AG04449 (cell line): ENCODE measurements around the gene CAPZB.
A peak's percentile ranks its signal among the peaks of the same experiment; 100 is the strongest.

Experiments used
- CTCF ChIA-PET: fragments of 350-600 bp; formaldehyde crosslinking; extraction: SDS; loops from one replicate; lab custom pipeline; 2021; ENCODE audit warnings: antibody characterized with exemption; lab: Yijun Ruan, JAX
- POLR2A ChIA-PET: fragments of 400-600, 350-600 bp; formaldehyde crosslinking; extraction: SDS; loops from one replicate; lab custom pipeline; 2020; ENCODE audit warnings: antibody characterized with exemption, inconsistent platforms; lab: Yijun Ruan, JAX
- DNase-seq: peaks from one replicate; pipeline ENCODE4 v3.0.0-alpha.2; 2010; ENCODE audit warnings: low read depth, low spot score
- H3K4me3 ChIP-seq: 2 replicates; pipeline ENCODE4 v1.5.1; 2011; ENCODE audit warnings: low read depth, mild to moderate bottlenecking, control low read depth, low read length
- TF ChIP-seq, protein P1 (sequence below): IDR thresholded peaks from one replicate; pipeline ENCODE4 v1.5.1; 2011; ENCODE audit warnings: mild to moderate bottlenecking, moderate library complexity, low read length, control low read depth, inconsistent platforms; ENCODE audit not compliant: insufficient read depth; ENCODE audit errors: missing control alignments

CAPZB gene

DNA sequence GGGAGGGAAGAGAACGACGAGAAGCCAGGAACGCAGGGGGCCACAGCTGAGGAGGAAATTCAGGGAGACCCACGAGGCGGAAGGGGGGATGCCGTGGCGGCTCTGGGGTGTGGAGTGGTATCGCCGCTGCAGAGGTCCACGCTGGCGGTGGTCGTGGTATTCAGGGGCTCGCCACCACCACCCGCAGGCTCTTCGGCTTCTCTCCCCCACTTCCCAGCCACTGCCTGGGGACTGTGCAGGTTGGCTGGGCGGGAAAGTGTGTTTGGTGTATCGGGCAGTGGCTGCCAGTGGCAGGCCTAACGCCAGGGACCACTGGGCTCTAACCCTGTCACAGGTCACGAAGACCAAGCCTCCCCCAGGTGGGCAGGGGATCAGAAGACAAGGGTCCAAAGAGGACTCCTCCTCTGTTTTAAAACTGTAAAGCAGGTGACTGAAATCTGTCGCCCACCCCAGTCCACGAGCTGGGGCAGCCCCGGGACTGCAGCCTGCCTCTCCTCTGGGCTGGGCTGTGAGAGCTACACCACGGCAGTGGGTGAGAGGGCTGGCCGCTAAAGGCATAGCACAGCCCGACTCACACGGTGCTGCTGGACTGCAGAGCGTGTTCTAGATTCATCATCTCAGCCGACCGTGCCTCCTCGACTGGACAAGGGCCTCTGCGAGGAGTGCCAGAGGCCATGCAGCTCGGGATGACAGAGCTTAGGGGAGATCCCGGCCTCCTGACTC is 142.3 kb downstream of the CAPZB start:
- ChIA-PET CTCF (interaction anchor here (0.6 to 13.5 kb wide), 16 partner anchors 10 to 1539 kb away, joined by 3 to 178 read pairs (median 4); partner anchors contain the start of gene NBL1), POLR2A (no interaction called here)
- H3K4me3 ChIP-seq: no peak overlapping the region
- TF ChIP-seq, protein P1, sequence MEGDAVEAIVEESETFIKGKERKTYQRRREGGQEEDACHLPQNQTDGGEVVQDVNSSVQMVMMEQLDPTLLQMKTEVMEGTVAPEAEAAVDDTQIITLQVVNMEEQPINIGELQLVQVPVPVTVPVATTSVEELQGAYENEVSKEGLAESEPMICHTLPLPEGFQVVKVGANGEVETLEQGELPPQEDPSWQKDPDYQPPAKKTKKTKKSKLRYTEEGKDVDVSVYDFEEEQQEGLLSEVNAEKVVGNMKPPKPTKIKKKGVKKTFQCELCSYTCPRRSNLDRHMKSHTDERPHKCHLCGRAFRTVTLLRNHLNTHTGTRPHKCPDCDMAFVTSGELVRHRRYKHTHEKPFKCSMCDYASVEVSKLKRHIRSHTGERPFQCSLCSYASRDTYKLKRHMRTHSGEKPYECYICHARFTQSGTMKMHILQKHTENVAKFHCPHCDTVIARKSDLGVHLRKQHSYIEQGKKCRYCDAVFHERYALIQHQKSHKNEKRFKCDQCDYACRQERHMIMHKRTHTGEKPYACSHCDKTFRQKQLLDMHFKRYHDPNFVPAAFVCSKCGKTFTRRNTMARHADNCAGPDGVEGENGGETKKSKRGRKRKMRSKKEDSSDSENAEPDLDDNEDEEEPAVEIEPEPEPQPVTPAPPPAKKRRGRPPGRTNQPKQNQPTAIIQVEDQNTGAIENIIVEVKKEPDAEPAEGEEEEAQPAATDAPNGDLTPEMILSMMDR: no peak
- DNase-seq: no peak

GRCh38 chr1:19342062-19342750 is 143.1 kb downstream of the CAPZB start:
- DNase-seq: no peak
- TF ChIP-seq, protein P1: no peak
- ChIA-PET CTCF (interaction anchor here (0.7 to 13.5 kb wide), 25 partner anchors 11 to 319 kb away, joined by 3 to 178 read pairs (median 4); partner anchors contain the start of genes AKR7A2, NBL1 and SLC66A1), POLR2A (interaction anchor here (0.6 kb wide), 1 partner anchor 8 kb away, joined by 3 read pairs; no protein-coding TSS in a partner anchor)
- no peak overlapping the region for H3K4me3 ChIP-seq

DNA sequence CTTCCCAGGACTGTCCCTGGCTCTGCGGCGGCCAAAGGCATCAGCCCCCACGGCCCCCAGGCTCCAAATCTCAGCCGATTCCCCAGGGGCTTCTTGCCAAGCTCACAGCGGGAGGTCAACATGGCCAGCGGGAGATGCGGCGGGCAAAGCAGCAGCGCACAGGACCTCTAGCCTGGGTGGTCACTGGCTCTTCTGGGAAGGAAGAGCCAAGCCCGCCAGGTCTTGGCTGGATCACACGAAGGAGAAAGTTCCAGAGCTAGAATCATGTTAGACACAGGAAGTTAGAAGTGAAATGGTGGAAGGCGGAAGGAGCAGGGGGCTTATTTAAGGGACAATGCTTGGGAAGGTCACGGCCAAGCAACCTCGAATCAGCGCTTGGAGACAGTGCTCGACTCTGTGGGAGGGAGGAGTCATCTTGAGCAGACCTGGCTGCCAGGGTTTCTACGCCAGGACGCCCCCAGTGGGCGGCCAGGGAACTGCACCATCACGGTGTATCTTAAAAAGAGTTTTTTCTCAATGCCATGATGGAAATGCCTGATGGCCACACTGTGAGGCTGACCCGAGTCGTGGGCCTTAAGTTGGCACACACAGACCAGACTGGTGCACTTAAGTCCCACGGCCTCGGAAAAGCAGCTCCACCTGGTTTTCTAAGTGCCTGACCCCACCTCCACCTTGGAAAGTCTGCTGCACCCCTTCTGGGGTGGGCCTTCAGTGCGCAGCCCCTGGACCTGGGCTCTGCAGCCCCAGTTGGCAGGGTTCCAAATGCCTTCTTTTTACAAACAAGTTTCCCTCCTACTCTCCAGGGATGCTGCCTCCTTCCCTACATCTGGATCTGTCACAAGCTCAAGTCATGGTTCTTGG is 143.9 kb downstream of the CAPZB start:
- no peak overlapping the region for H3K4me3 ChIP-seq
- DNase-seq: no peak
- ChIA-PET POLR2A (interaction anchor here (0.6 kb wide), 1 partner anchor 9 kb away, joined by 3 read pairs; no protein-coding TSS in a partner anchor), CTCF (interaction anchor here (0.7 to 13.5 kb wide), 27 partner anchors 10 to 319 kb away, joined by 3 to 178 read pairs (median 4); partner anchors contain the start of genes AKR7A2, NBL1 and SLC66A1)
- TF ChIP-seq, protein P1: peak; percentile 78

DNA sequence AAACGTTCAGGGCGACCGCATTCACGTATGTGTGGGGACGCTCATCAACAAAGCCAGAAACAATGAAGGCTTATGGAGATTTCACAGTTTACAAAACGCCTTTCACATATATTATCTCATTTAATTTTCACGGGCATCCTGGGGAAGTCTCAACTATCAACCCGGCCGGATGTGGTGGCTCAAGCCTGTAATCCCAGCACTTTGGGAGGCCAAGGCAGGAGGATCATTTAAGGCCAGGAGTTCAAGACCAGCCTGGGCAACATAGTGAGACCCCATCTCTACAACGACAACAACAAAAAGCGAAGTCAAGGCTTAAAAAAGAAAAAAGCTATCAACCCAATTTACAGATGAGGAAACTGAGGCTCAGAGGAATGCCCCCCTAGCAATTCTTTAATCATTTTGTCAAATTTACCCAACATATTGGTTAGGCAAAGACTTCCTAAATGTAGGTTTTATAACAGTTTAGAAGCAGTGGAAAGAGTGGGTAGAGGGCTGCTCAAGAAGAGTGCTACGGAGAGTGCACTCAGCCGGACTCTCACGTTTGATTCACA is 144.9 kb downstream of the CAPZB start:
- DNase-seq: no peak

DNA sequence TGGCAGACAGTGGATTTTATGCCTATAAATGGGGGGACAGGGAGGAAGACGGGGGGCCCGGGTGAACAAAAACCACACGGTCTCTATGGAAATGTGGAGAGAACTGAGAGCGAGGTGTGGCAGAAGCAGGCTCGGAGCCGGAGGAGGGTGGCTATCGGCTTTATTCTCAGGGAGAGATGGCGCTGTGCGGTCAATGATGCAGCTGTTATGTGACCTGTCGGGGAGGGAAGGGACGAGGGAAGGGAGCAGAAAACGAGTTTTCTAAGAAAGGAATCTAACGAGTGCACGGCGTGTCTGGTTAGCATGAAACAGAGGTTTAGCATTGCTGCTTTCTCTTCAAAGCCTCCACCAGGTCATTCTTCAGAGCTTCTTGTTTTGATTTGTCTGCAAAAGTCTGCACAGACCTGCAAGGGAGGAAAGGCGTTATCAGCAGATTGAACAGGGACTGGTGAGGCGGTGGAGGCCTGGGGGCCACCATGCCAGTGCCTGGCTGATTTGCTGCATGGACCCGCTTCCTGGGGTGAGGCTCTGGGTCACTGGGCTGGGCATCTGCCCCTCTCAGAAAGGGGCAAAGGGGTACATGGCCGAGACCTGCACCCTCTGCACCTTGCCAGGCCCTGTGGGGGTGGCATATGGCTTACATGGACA is 146.0 kb downstream of the CAPZB start:
- CTCF ChIA-PET: interaction anchor here (0.9 to 13.5 kb wide), 6 partner anchors 9 to 365 kb away, joined by 3 to 178 read pairs (median 5); no protein-coding TSS in a partner anchor
- no peak overlapping the region for H3K4me3 ChIP-seq

More for the DNA sequence above, 144.9 kb downstream of the CAPZB start:
- ChIA-PET POLR2A (no interaction called here), CTCF (interaction anchor here (0.7 to 13.5 kb wide), 10 partner anchors 9 to 320 kb away, joined by 3 to 178 read pairs (median 8); a partner anchor contains a TSS)
- H3K4me3 ChIP-seq: no peak overlapping the region
- TF ChIP-seq, protein P1: no peak

More for the DNA sequence above, 146.0 kb downstream of the CAPZB start:
- POLR2A ChIA-PET: no interaction called here
- no peak for DNase-seq
- TF ChIP-seq, protein P1: no peak
